HepG2 (cell line): Measurements from ENCODE around the gene SLC48A1. TPM values are rescaled to one million over a fixed set of nuclear protein-coding genes. Genes with fewer than 3 reads are reported as not detected.

Experiments used
- AKAP8 ChIP-seq: sonication (generic); formaldehyde crosslinking; IDR thresholded peaks from 2 replicates; pipeline ENCODE4 v1.5.1; 2020; ENCODE audit warnings: mild to moderate bottlenecking, missing genetic modification reagents
- CENPX ChIP-seq: sonication (generic); formaldehyde crosslinking; IDR thresholded peaks from 2 replicates; pipeline ENCODE4 v1.9.0; 2021; ENCODE audit warnings: mild to moderate bottlenecking, missing genetic modification reagents, moderate library complexity
- ETV5 ChIP-seq: IDR thresholded peaks from 2 replicates; pipeline ENCODE4 v1.6.1; 2018; ENCODE audit warnings: missing biosample characterization, missing genetic modification reagents, inconsistent platforms, borderline replicate concordance
- FOXP1 ChIP-seq, 2 experiments: fragments of 450-650 bp in 1 of 2; IDR thresholded peaks; 2 replicates each; pipeline ENCODE4 v1.6.1; 2017 to 2018; ENCODE audit warnings: antibody characterized with exemption in 1 of 2
- HNRNPK ChIP-seq: fragments of 200-400 bp; formaldehyde crosslinking; IDR thresholded peaks from 2 replicates; pipeline ENCODE4 v1.6.1; 2018; ENCODE audit warnings: low read length, low read depth, moderate library complexity, mild to moderate bottlenecking; ENCODE audit not compliant: poor library complexity, severe bottlenecking
- ISL2 ChIP-seq: sonication (generic); formaldehyde crosslinking; IDR thresholded peaks from 2 replicates; pipeline ENCODE4 v1.5.0; 2020; ENCODE audit warnings: missing genetic modification reagents
- KLF6 ChIP-seq: IDR thresholded peaks from 2 replicates; pipeline ENCODE4 v1.8.0; 2016; ENCODE audit warnings: missing biosample characterization, missing genetic modification reagents
- KLF9 ChIP-seq: IDR thresholded peaks from 2 replicates; pipeline ENCODE4 v1.6.1; 2016; ENCODE audit warnings: low read depth
- MYNN ChIP-seq: sonication (generic); formaldehyde crosslinking; IDR thresholded peaks from 2 replicates; pipeline ENCODE4 v1.4.0; 2020; ENCODE audit warnings: mild to moderate bottlenecking, low read depth, missing genetic modification reagents
- NCOA5 ChIP-seq: sonication (generic); formaldehyde crosslinking; IDR thresholded peaks from 2 replicates; pipeline ENCODE4 v1.4.0; 2020; ENCODE audit warnings: missing genetic modification reagents
- RBAK ChIP-seq: sonication (generic); formaldehyde crosslinking; IDR thresholded peaks from 2 replicates; pipeline ENCODE4 v1.5.1; 2020; ENCODE audit warnings: mild to moderate bottlenecking, missing genetic modification reagents
- REXO4 ChIP-seq: sonication (generic); formaldehyde crosslinking; IDR thresholded peaks from 2 replicates; pipeline ENCODE4 v1.8.0; 2022; ENCODE audit warnings: missing genetic modification reagents, mild to moderate bottlenecking, borderline replicate concordance
- SRSF1 ChIP-seq: fragments of 200-400 bp; formaldehyde crosslinking; optimal IDR thresholded peaks from 2 replicates; pipeline ENCODE3; 2017; ENCODE audit warnings: mild to moderate bottlenecking, low read depth, low read length, moderate library complexity
- TBL1XR1 ChIP-seq: fragments of 150-350 bp; IDR thresholded peaks from 2 replicates; pipeline ENCODE4 v1.6.1; 2014; ENCODE audit warnings: borderline replicate concordance, low read length; ENCODE audit not compliant: partially characterized antibody
- ZNF264 ChIP-seq: sonication (generic); formaldehyde crosslinking; IDR thresholded peaks from 2 replicates; pipeline ENCODE4 v1.4.0; 2020; ENCODE audit warnings: missing genetic modification reagents
- ZNF75D ChIP-seq: sonication (generic); formaldehyde crosslinking; IDR thresholded peaks from 2 replicates; pipeline ENCODE4 v1.8.1; 2023; ENCODE audit warnings: missing genetic modification reagents, mild to moderate bottlenecking, borderline replicate concordance
- polyA plus RNA-seq, 8 experiments: library from polyadenylated mRNA; depleted of rRNA in 3 of 8; stranded (reverse) in 7 of 8; unstranded in 1 of 8; fragments of >200 nt; fragmentation: Illumina TruSeq in 4 of 8; extraction: Trizol in 4 of 8; gene quantifications; 2 replicates each; pipeline versions ENCODE4 v1.2.1 to v1.2.3, GENCODE V29; 2011 to 2016; ENCODE audit warnings: low read depth in 4 of 8, missing spikeins in 1 of 8, mixed read lengths in 1 of 8; ENCODE audit not compliant: insufficient read depth in 1 of 8
- total RNA-seq, 5 experiments: library from RNA; depleted of rRNA; stranded (reverse); fragments of >200 nt; fragmentation: Illumina TruSeq; extraction: Trizol; gene quantifications; 2 replicates each; pipeline ENCODE4 v1.2.3, GENCODE V29; 2016; ENCODE audit warnings: low read depth in 1 of 5
- TF ChIP-seq, protein P1 (sequence below): IDR thresholded peaks from 2 replicates; pipeline ENCODE4 v1.6.1; 2018; ENCODE audit warnings: missing genetic modification reagents, mild to moderate bottlenecking, missing compliant biosample characterization
- TF ChIP-seq, protein P2 (sequence below): IDR thresholded peaks from 2 replicates; pipeline ENCODE4 v1.6.1; 2012; ENCODE audit warnings: inconsistent platforms
- TF ChIP-seq, protein P3 (sequence below): sonication (generic); formaldehyde crosslinking; IDR thresholded peaks from 2 replicates; pipeline ENCODE4 v1.9.0; 2021; ENCODE audit warnings: missing genetic modification reagents, mild to moderate bottlenecking, borderline replicate concordance
- TF ChIP-seq, protein P4 (sequence below): sonication (generic); formaldehyde crosslinking; IDR thresholded peaks from 2 replicates; pipeline ENCODE4 v1.5.0; 2020; ENCODE audit warnings: missing genetic modification reagents, mild to moderate bottlenecking, borderline replicate concordance
- TF ChIP-seq, protein P5 (sequence below): sonication (generic); formaldehyde crosslinking; IDR thresholded peaks from 2 replicates; pipeline ENCODE4 v1.9.0; 2021; ENCODE audit warnings: missing genetic modification reagents, borderline replicate concordance
- TF ChIP-seq, protein P6 (sequence below): sonication (generic); formaldehyde crosslinking; IDR thresholded peaks from 2 replicates; pipeline ENCODE4 v1.4.0; 2020; ENCODE audit warnings: mild to moderate bottlenecking, missing genetic modification reagents

SLC48A1 gene
- total and polyA plus RNA-seq, 2 of the 13 experiments (the other 11 are each of a cell fraction or from before 2014, with no cell fraction given), result 2.2 to 3.7 TPM

DNA sequence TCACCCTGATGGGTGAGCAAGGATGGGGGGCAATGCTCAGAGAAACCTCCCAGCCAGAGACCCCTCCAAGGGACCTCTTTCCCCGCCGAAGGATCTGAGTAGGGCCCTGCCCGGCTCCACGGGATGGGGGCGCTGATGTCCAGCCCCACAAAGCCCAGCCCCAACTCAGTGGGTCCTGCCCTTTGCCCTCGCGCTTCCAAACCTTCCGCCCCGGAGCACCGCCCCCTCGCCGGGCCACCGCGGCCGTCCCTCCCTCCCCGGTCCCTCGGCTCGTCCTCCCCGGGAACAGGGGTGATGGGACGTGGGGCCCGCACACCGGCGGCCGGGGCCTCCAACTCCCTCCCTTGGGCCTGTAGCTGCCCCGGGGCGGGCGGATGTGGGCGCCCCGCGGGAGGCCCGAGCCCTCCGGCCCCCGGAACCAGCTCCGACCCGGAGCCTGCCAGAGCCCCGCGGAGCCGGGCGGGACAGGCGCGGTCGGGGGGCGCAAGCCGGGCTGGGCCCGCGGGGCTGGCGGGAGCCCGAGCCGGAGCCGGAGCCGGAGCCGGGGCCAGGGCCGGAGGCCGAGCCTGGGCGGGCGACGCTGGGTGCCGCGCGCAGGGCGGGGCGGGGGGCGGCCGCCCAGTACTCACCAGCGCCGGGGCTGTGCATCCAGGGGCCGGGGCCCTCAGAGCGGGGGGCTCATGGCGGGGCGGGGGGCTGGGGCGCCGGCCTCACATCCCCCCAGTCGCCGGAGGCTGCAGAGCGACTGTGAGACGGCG is 46.3 kb downstream of the SLC48A1 start (continued):
- TF ChIP-seq AKAP8, result no peak
- no peak for TF ChIP-seq REXO4
- no peak for TF ChIP-seq FOXP1 (IDR thresholded peaks at IDR 0.05)
- TF ChIP-seq FOXP1 (CRISPR knock-in tag; IDR thresholded peaks at IDR 0.05), result no peak
- TF ChIP-seq, protein P1, sequence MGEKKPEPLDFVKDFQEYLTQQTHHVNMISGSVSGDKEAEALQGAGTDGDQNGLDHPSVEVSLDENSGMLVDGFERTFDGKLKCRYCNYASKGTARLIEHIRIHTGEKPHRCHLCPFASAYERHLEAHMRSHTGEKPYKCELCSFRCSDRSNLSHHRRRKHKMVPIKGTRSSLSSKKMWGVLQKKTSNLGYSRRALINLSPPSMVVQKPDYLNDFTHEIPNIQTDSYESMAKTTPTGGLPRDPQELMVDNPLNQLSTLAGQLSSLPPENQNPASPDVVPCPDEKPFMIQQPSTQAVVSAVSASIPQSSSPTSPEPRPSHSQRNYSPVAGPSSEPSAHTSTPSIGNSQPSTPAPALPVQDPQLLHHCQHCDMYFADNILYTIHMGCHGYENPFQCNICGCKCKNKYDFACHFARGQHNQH (CRISPR knock-in tag), result no peak
- TF ChIP-seq HNRNPK, result peak; percentile 54
- no peak for TF ChIP-seq TBL1XR1
- no peak for TF ChIP-seq MYNN
- TF ChIP-seq, protein P2, sequence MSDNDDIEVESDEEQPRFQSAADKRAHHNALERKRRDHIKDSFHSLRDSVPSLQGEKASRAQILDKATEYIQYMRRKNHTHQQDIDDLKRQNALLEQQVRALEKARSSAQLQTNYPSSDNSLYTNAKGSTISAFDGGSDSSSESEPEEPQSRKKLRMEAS, result peak; percentile 19; the same call in 1 of the 2 replicates
- TF ChIP-seq, protein P3, sequence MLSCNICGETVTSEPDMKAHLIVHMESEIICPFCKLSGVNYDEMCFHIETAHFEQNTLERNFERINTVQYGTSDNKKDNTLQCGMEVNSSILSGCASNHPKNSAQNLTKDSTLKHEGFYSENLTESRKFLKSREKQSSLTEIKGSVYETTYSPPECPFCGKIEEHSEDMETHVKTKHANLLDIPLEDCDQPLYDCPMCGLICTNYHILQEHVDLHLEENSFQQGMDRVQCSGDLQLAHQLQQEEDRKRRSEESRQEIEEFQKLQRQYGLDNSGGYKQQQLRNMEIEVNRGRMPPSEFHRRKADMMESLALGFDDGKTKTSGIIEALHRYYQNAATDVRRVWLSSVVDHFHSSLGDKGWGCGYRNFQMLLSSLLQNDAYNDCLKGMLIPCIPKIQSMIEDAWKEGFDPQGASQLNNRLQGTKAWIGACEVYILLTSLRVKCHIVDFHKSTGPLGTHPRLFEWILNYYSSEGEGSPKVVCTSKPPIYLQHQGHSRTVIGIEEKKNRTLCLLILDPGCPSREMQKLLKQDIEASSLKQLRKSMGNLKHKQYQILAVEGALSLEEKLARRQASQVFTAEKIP (CRISPR knock-in tag), result no peak
- no peak for TF ChIP-seq ZNF75D (CRISPR knock-in tag)
- TF ChIP-seq, protein P4, sequence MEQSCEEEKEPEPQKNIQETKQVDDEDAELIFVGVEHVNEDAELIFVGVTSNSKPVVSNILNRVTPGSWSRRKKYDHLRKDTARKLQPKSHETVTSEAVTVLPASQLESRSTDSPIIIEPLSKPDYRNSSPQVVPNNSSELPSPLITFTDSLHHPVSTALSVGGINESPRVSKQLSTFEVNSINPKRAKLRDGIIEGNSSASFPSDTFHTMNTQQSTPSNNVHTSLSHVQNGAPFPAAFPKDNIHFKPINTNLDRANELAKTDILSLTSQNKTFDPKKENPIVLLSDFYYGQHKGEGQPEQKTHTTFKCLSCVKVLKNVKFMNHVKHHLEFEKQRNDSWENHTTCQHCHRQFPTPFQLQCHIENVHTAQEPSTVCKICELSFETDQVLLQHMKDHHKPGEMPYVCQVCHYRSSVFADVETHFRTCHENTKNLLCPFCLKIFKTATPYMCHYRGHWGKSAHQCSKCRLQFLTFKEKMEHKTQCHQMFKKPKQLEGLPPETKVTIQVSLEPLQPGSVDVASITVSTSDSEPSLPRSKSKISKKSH (CRISPR knock-in tag), result no peak
- TF ChIP-seq CENPX (CRISPR knock-in tag), result no peak
- TF ChIP-seq KLF6 (CRISPR knock-in tag), result no peak
- no peak for TF ChIP-seq ISL2 (CRISPR knock-in tag)
- no peak for TF ChIP-seq SRSF1
- peak; percentile 32; the same call in 1 of the 2 replicates for TF ChIP-seq ETV5
- TF ChIP-seq, protein P5, sequence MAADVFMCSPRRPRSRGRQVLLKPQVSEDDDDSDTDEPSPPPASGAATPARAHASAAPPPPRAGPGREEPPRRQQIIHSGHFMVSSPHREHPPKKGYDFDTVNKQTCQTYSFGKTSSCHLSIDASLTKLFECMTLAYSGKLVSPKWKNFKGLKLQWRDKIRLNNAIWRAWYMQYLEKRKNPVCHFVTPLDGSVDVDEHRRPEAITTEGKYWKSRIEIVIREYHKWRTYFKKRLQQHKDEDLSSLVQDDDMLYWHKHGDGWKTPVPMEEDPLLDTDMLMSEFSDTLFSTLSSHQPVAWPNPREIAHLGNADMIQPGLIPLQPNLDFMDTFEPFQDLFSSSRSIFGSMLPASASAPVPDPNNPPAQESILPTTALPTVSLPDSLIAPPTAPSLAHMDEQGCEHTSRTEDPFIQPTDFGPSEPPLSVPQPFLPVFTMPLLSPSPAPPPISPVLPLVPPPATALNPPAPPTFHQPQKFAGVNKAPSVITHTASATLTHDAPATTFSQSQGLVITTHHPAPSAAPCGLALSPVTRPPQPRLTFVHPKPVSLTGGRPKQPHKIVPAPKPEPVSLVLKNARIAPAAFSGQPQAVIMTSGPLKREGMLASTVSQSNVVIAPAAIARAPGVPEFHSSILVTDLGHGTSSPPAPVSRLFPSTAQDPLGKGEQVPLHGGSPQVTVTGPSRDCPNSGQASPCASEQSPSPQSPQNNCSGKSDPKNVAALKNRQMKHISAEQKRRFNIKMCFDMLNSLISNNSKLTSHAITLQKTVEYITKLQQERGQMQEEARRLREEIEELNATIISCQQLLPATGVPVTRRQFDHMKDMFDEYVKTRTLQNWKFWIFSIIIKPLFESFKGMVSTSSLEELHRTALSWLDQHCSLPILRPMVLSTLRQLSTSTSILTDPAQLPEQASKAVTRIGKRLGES (CRISPR knock-in tag), result no peak
- TF ChIP-seq ZNF264 (CRISPR knock-in tag), result no peak
- no peak for TF ChIP-seq NCOA5 (CRISPR knock-in tag)
- TF ChIP-seq RBAK (CRISPR knock-in tag), result no peak
- TF ChIP-seq, protein P6, sequence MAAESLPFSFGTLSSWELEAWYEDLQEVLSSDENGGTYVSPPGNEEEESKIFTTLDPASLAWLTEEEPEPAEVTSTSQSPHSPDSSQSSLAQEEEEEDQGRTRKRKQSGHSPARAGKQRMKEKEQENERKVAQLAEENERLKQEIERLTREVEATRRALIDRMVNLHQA (CRISPR knock-in tag), result no peak
- no peak for TF ChIP-seq KLF9
